Astrocyte (in vitro differentiated cells and primary cell): ENCODE measurements around the gene PDAP1.

ENCODE experiments used
- CTCF ChIP-seq: IDR thresholded peaks from 2 replicates; pipeline ENCODE4 v1.5.1; 2011; ENCODE audit warnings: low read depth, mild to moderate bottlenecking, inconsistent platforms, low read length, moderate library complexity; ENCODE audit not compliant: insufficient read depth
- EZH2 ChIP-seq: IDR thresholded peaks from 2 replicates; pipeline ENCODE4 v1.6.1; 2012; ENCODE audit warnings: mild to moderate bottlenecking, low read length, inconsistent platforms; ENCODE audit not compliant: insufficient read depth

- TF ChIP-seq CTCF (no peak), EZH2 (no peak)
These were observed 50.5 kb downstream of the PDAP1 start for GRCh38 chr7:99357701-99358490.
